Measurements from ENCODE around the gene SCMH1.
"Not testable (repeated sequence)": the region's sequence is repeated elsewhere in the genome, so short reads cannot be mapped to it uniquely, and the experiment has no call there.

Gene SCMH1

GRCh38 chr1:41211608-41212007, 30.5 kb downstream of the SCMH1 start:
- DNase-seq, ATAC-seq: not testable (repeated sequence)

- not testable (repeated sequence) for ATAC-seq, DNase-seq
These were observed 35.1 kb downstream of the SCMH1 start for GRCh38 chr1:41207053-41207452.

- ATAC-seq (no peak), DNase-seq (no peak)
These were observed 41.4 kb downstream of the SCMH1 start for GRCh38 chr1:41200728-41201127.

- ATAC-seq (no peak), DNase-seq (no peak)
These were observed 42.7 kb downstream of the SCMH1 start for GRCh38 chr1:41199375-41199774.

- DNase-seq = no peak
These were observed 49.5 kb downstream of the SCMH1 start for GRCh38 chr1:41192456-41193178.

GRCh38 chr1:41184446-41184845, 57.7 kb downstream of the SCMH1 start:
- DNase-seq (no peak), ATAC-seq (no peak)

More at GRCh38 chr1:41192456-41193178, 49.5 kb downstream of the SCMH1 start:
- no peak for ATAC-seq

- ATAC-seq, DNase-seq: not testable (repeated sequence)
These were observed 63.9 kb downstream of the SCMH1 start for GRCh38 chr1:41178230-41178629.

- DNase-seq (no peak), ATAC-seq (no peak)
These were observed 66.6 kb downstream of the SCMH1 start for GRCh38 chr1:41175546-41175945.

- ATAC-seq = peak; percentile 93
- DNase-seq = no peak
These were observed 67.9 kb downstream of the SCMH1 start for GRCh38 chr1:41174170-41174569.

- no peak for DNase-seq
- no peak for ATAC-seq
These were observed 68.5 kb downstream of the SCMH1 start for GRCh38 chr1:41173651-41174050.

GRCh38 chr1:41171266-41171874, 70.7 kb downstream of the SCMH1 start:
- DNase-seq = no peak
- no peak for ATAC-seq

GRCh38 chr1:41169799-41170180, 72.3 kb downstream of the SCMH1 start:
- no peak for DNase-seq
- no peak for ATAC-seq

- ATAC-seq = no peak
- DNase-seq = no peak
These were observed 72.9 kb downstream of the SCMH1 start for GRCh38 chr1:41169066-41169798.

GRCh38 chr1:41167667-41168066, 74.4 kb downstream of the SCMH1 start:
- ATAC-seq = no peak
- no peak for DNase-seq

- ATAC-seq = no peak
These were observed 77.4 kb downstream of the SCMH1 start for GRCh38 chr1:41164727-41165126.

GRCh38 chr1:41162441-41162840, 79.7 kb downstream of the SCMH1 start:
- no peak for ATAC-seq

More at GRCh38 chr1:41164727-41165126, 77.4 kb downstream of the SCMH1 start:
- DNase-seq = no peak

GRCh38 chr1:41161846-41162245, 80.3 kb downstream of the SCMH1 start:
- DNase-seq (no peak), ATAC-seq (no peak)

More at GRCh38 chr1:41162441-41162840, 79.7 kb downstream of the SCMH1 start:
- no peak for DNase-seq

- ATAC-seq = no peak
- DNase-seq = no peak
These were observed 81.5 kb downstream of the SCMH1 start for GRCh38 chr1:41160498-41161110.

GRCh38 chr1:41158966-41159365, 83.1 kb downstream of the SCMH1 start:
- ATAC-seq (no peak), DNase-seq (no peak)

GRCh38 chr1:41158147-41158875, 83.8 kb downstream of the SCMH1 start:
- ATAC-seq (no peak), DNase-seq (no peak)

- DNase-seq (no peak), ATAC-seq (no peak)
These were observed 87.0 kb downstream of the SCMH1 start for GRCh38 chr1:41155105-41155504.

- ATAC-seq (no peak), DNase-seq (no peak)
These were observed 88.3 kb downstream of the SCMH1 start for GRCh38 chr1:41153750-41154274.

Measured in stimulated activated naive CD8-positive, alpha-beta T cell treated with anti-CD3 and anti-CD28 coated beads, Interleukin-15, Interleukin-2, amounts not matched to agents 100 U/mL and 50 U/mL, for 24 hours (primary cell).